8988T (cell line): ENCODE data around the gene ERFL.

ENCODE experiments used
- DNase-seq: peaks from one replicate; pipeline ENCODE4 v3.0.0; 2011

Gene ERFL

DNA sequence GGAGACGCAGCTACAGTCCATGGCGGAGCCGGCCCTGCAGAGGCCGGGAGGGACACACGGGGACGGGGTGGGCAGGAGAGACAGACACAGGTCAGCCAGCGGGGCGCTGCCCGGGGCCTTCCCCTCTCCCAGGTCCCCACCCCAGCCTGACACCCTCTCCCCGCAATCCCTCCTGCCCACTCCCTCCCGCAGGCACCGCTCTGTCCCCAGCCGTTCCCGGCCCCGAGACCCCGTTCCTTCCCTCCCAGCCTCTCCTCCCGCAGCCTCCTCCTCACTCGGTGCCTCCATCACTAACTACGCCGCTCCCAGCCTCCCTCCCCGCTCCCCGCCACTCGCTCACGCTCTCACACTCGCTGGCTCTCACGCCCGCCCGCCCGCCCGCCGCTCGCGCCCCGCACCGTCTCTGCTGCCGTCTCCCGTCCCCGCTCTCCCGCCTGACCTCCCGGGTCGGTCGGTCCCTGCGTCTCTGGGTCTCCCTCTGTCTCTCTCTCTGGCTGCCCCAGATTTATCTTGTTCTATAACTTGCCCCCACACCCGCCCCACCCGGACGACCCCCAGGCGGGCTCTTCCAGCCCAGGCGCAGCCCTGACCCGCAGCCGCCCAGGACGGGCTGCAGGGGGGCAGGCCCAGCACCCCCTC is 15.2 kb downstream of the ERFL start:
- no peak for DNase-seq

DNA sequence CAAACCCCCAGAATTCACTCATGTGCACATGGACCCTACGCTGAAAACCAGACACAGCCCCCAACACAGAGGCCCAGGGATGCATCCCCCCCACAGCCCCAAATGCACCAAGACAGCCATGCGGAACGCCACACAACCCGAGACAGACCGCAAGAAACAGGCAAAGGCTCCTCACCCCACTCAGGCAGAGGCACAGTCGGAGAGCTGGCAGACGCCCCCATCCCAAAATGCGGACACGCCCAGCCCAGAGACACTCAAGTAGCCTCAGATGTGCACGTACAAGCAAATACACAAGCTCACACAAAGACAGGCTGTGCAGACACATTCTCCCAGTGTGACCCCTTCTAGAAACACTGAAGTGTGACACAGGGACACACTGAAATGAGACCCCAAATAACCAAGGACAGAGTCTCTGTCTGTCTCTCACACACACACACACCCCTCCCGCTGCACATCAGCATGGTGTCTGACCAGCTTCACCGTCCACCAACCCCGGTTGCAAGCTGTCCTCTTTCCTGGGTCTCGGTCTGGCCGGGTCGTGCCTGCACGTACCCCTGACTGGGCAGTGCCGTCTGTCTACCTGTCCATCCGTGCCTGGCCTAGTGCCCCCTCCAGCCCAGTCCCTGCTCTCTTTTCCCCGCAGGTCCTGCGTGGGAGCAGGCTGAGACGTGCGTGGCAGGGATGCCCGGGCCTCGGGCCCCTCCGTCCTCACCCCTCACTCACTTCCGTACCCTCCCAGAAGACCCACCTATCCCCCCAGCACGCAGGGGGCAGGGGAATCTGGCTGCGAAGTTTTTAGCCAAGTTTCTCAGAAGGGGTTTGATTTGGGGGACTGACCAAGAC is 16.1 kb downstream of the ERFL start:
- no peak for DNase-seq

DNA sequence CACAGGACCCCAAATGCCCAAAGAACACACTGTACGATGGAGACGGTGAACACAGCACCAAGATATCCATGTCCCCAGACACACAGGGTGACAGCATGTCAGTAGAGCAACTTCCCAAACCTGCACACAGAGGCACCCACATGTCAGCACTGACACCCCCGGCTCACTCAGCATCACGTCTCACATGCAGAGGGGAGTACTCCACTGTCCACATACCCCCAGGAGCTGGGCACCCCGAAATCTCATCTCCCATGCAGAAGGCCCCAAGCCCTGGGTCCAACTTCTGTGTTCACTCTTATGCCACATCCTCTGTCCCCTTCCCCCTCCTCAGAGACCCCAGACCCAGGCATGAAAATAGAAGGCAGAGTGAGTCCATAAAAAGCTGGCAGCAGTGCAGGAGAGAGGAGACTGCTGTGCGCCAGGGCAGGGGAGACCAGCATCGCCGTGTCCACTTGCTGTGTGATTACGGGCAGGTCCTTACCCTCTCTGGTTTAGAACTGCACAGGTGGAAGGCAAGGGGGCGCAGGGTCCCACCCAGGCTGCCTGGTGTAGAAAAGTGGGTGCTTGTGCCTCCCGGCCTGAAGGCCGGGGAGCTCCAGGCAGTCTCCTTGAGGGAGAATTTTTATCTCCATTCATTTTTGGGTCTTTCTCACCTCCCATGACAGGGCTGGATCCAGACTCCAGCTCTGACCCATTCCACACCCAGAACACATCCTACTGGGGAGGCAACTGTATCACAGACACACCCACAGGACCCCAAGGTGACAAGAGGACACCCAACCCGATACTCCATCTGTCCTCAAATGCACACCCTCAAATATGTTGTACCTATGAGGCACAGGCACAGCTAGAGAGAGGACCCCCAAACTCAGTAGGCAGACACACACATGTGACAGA is 17.0 kb downstream of the ERFL start:
- no peak for DNase-seq

DNA sequence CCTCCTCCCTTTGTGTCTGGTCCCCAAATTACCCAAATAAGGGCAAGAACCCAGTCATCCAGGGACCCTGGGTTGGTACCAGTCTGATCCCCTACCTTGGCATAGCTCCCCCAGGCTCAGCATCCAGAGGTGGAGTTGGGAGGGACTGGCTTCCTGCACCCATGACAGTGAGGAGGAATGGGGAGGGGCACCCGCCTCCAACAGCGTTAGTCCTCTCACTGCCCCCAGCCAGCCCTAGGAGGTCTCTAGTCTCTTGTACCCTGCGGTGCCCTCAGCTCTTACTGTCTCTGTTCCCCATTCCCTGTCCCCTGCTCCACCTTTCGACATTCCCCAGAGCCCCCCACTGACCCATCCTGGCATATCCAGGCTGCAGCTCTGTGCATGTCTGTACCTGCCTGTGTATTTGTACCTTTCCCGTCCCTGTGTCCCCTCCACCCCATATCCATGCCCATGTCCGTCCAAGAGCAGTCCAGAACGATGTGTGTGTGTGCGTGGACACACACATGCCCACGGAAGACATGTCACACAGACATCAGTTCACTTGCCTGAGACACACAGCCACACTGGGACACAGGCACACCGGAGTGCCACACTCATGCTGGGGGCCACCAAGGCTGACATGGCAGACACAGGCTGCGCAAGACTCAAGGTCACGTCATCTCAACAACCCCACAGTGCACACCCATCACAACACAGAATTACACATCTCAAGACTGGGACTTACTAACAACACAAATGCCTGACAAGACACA is 17.8 kb downstream of the ERFL start:
- DNase-seq = no peak

DNA sequence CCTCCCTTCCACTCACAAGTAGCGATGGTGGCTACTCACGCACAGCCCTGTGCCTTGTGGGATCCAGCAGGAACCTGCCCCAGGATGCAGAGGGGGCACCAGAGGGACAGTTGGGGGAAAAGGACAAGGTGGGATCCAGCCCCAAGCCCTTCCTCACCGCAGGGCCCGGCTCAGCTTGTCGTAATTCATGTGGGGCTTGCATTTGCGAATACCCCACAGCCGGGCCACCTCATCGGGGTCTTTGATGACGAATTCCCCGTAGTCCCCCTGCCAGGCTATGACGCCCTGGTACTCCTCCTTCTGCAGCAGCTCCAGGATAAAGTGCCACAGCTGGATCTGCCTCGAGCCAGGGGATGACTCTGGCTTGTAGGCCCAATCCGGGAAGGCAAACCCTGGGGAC is 18.5 kb downstream of the ERFL start:
- DNase-seq = no peak

DNA sequence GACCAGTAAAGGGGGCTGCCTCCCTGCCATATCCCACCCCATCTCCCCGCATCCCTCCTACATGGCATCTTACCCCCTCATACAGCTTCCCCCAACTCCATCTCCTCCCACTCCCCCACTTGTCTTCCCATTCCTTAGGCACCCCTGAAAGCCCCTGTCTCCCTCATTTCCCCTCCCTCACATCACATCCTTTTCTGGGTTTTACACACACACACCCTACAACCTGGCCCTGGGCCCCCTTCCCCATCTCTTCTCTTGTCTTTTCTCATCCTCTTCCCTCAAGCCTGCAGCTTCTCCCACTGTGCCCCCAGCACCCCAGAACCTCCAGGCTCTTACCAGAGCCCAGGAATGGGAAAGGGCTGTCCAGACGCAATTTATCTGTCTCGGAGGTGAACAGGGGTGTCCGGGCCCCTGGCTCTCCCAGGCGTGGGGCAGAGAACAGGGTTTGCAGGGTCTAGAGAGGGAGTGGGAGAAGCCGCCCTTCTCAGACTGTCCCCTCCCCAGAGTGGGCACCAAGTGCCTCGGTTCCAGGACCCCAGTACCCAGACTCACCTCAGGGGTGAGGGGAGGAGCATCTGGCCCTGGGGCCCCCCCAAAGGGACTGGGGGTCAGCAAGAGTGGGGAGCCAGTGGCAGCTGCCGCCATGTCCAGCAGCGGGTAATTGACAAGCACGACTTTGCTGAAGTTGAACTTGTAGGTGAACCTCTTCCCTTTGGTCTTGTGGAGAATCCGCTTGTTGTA is 19.4 kb downstream of the ERFL start:
- DNase-seq = no peak

DNA sequence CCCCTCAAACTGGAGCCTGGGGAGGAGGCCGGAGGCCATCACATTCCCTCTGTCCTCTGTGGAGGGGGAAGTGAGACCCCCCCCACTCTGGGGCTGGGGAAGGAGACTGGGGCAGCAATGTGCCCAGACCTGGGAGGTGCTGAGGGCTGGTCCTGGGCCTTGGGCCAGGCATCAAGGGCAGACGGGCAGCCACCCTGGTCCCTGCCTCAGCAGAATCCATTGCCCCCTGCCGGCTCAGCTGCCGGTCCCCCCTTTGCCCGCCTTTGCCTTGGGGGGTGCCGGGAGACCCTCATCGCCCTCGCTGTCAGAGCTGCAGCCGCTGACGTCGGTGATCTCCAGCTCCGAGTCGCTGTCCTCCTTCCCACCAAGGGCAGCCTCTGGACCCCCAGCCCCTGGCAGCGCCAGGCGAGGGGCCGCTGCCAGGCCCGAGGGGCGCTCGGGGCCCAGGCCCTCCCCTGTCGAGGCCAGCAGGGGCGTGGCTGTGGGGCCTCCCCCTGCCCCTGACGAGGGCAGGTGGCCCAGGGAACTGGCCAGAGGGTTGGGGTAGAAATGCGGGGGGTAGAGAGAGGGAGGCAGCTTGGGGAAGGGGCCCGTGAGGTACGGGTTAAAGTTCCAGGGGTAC is 20.1 kb downstream of the ERFL start:
- no peak for DNase-seq

DNA sequence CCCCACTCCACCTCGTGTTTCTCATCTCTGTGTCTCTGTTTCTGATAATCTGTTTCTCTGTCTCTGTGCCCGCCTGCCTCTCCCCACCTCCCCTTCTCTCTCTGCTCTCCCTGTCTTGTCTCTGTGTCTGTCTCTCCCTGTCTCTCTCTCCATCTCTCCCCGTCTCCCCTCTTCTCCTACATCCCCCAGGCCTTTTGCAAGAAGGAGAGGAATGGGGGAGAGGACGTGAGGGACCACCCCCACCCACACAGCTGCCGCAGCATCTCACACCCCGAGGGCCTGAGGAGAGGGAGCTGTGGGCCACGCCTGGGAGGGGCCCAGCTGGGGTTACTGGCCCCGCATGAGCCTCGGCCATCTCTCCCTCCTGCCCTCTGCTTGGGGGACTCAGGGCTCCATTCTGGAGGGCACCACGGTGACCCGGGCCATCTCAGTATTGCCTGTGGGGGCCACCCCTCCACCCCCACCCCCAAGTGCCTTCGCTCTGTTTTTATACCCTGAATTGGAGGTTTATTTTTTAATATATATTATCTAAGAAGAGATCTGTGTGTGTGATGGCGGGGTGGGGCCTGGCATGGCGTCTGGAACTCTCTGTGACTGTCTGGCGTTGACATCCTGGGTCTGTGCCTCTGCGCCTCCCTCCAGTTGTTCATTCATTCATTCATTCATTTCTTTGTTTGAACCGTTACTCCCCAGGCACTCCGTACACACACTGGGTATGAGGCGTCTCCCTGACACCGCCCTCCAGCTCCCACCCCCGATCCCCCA is 21.2 kb downstream of the ERFL start:
- no peak for DNase-seq

DNA sequence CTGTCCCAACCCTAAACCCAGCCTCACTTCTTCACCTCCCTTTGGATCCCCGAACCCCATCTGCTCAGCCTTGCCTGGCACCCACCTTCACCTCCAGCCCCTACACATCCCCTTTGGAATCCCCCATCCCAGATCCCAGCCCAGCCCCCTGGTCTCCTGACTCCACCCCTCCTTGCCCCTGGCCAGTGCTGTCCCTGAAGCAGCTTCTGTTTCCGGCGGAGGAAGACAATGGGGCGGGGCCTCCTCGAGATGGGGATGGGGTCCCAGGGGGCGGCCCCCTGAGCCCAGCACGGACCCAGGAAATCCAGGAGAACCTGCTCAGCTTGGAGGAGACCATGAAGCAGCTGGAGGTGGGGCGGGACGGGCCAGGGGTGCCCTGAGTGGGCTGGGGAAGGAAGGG is 22.0 kb downstream of the ERFL start:
- DNase-seq = no peak

DNA sequence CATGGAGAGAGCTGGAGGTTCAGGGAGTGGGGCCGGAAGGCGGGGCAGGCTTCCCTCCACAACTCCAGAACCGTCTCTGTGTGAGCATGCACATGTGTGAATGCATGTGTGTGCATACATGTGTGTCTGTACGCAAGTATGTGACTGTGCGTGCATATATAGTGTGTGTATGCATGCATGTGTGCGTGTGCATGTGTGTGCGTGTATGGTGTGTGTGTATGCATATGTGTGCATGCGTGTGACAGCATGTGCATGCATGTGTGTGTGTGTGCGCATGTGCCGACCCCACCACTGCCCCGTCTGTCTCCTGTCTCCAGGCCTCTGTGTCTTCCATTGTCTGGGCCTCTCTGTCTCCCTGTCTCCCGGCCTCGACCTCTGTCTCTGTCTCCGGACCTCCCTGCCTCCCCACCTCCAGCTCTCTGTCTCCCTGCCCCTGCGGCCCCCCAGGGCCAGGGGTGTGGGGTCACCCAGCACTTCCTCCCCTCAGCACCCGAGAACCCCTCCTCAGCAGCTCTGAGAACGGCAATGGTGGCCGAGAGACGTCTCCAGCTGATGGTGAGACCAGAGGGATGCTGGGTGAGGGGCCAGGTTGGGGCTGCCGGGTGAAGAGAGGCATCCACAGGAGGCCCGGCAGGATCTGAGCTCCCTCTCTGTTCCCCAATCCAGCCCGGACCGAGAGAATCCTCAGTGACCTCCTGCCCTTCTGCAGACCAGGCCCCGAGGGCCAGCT is 22.8 kb downstream of the ERFL start:
- DNase-seq = no peak

DNA sequence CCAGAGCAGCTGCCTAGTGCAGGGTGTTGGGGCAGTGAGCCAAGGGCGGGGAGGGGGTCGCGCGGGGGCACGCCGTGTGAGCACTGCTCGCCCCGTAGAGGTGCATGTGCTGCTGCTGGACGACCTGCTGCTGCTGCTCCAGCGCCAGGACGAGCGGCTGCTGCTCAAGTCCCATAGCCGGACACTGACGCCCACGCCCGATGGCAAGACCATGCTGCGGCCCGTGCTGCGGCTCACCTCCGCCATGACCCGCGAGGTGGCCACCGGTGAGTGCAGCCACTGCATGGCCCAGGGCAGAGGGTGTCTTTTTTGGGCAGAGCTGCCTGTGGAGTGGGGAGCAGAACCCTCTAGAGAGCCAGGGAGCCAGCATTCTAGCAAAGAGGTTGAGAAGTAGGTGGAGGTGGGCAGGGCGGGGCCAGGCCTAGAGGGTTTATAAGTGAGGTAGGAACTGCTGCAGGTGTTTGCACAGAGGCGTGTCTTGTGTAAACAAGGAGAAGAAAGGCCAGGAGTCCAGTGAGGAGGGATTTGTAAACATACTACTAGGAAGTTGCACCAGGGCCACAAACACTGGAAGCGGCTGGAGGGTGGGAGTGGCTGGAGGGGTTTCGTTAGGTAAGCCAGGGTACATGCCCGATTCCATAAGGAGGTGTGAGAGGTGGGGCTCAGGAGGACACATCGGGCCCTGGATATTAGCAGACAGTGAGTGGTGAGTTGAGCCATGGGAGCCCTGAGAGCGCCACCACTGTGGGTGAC is 24.0 kb downstream of the ERFL start:
- no peak for DNase-seq

DNA sequence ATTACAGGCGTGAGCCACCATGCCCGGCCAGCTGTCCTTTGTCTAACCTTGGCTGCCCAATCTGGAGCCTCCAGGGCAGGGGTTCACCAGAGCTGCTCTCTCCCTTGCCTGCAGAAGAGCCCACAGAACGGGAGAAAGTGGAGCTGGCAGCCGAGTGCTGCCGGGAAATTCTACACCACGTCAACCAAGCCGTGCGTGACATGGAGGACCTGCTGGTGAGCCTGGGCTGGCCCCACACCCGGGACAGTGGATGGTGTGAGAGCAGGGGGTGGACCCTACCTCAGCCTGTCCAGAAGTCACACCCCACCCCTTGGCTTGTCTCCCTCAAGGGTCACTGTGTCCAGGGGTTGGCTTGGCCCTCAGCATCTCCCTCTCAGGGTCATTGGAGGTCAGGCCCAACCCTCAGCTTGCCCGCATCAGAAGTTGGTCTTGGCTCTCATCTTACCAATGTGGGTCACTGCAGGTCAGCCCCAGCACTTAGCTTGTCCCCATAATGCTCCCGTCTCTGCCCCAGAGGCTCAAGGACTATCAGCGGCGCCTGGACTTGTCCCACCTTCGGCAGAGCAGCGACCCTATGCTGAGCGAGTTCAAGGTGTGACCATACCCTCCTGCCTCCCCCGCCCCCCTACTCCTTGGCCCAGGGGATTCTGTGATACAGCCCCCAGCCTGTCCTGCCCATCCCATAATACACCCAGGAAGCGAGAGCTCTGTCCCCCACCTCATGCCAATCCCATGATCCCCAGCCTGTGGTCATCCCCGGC is 24.9 kb downstream of the ERFL start:
- no peak for DNase-seq

DNA sequence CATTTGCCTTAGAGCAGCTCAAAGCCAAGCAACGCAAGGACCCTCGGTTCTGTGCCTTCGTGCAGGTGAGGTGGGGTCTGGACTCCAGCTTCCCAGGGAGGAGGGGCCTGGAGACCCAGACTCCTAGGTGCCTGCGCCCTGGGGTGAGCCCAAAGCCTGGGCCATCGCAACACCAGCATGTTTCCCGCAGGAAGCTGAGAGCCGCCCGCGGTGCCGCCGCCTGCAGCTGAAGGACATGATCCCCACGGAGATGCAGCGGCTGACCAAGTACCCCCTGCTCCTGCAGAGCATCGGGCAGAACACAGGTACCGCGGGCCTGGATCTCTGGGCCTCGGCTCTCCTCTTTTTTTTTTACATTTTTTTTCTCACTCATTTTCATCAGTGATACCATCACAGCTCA is 25.7 kb downstream of the ERFL start:
- no peak for DNase-seq

DNA sequence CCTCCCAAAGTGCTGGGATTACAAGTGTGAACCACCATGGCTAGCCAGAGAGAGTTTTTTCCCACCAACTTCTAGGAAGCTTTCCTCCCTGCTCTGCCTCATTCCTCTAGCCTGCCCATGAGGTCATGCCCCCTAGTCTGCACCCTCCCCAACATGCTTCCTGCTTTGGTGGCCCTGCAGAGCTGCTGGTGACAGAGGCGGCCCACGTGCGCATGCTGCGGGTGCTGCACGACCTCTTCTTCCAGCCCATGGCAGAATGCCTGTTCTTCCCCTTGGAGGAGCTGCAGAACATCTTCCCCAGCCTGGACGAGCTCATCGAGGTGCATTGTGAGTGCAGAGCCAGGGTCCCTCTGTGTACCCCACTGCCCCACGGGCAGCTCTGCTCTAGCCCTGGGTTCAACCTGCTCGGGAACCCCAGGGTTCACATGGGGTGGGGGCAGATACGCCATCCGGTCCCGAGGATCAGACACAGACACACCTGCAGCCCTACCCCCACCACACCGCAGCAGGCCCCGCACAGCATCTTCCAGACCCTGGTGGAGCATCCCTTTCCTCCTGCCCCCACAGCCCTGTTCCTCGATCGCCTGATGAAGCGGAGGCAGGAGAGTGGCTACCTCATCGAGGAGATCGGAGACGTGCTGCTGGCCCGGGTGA is 26.4 kb downstream of the ERFL start:
- no peak for DNase-seq

DNA sequence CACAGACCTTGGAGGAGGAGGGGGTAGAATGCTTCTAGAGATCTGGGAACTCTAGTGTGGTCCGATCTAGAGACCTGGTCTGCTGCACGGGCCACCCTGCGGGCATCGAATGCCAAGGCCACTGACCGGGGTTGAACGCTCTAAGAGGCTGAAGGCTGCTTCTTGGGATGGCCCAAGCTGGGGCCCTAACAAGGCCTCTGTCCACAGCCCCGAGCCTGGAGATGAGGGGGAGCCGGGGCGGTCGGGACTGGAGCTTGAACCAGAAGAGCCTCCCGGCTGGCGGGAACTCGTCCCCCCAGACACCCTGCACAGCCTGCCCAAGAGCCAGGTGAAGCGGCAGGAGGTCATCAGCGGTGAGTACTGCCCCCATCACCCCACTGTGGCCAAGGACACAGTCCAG is 30.0 kb downstream of the ERFL start:
- no peak for DNase-seq

DNA sequence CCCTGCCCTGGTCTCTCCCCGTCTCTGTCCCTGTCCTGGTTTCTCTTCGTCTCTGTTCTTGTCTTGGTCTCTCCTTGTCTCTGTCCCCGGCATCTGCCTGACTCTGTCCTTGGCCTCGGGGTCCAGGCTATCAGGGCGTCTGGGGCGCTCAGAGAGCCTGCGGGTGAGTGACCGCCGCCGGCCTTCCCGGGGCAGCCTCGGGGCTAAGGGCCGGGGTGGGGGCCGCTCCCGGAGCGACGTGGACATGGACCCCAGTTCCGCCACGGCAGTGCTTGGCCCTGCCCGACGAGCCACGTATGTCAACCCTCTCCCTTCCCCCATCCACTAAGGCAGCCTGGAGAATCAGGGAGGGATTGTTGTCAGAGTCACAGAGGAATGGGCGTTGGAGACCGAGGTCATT is 30.4 kb downstream of the ERFL start:
- DNase-seq = no peak

DNA sequence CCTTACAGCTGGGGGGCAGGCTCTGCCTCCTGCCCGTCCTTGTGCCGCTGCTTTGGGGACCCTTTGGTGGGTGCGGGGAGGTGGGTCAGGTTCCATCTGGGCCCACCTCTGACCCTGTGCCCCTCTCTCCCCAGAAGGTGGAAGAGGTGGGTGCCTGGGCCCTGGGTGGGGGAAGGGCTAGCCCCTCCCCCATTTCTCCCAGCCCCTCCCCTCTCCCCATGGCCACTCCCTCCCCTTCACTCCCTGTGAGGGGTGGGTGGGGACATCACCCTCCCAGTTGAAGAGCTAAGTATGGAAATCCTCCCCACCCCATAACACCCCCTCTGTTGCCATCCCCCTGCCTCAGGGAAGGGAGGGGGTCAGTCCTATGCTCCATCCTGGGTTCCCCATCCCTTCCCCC is 31.1 kb downstream of the ERFL start:
- no peak for DNase-seq

DNA sequence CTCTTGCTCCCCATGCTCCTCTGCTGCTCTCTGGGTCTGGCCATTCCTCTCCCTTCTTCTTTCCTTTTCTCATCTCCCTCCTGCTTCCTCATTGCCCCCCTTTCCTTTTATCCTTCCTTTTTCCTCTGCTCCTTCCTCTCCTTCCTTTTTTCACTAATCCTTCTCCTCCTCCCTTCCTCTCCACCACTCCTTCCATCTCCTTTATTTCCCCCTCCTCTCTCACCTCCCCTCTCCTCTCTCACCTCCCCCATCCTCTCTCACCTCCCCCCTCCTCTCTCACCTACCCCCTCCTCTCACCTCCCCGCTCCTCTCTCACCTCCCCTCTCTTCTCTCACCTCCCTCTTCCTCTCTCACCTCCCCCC is 31.7 kb downstream of the ERFL start:
- DNase-seq = no peak
